ENCODE results near the gene OR2J1. TPM values are rescaled to one million over a fixed set of nuclear protein-coding genes. Genes with fewer than 3 reads are reported as not detected.
"Not testable (repeated sequence)": the region's sequence is repeated elsewhere in the genome, so short reads cannot be mapped to it uniquely, and the experiment has no call there.

OR2J1 gene
- total RNA-seq, 2 donors from 2014 or later = not detected

- Mint-ChIP-seq H3K27me3 (ENCODE audit: insufficient read depth) (no peaks in the 10 kb centered on the region), H3K4me3 (no peak overlapping the region), H3K4me1 (no peaks in the 10 kb centered on the region), H3K27ac (no peak overlapping the region), H3K36me3 (ENCODE audit: low read depth) (no peaks in the 10 kb centered on the region), H3K9me3 (peaks cover 21% of the 10 kb centered on the region)
- no peak overlapping the region for H3K9ac ChIP-seq (ENCODE audit: extremely low read depth, low read length, poor library complexity, severe bottlenecking)
- DNase-seq = no peak
- H3K27ac ChIP-seq (ENCODE audit: low read depth, low read length) = no peak overlapping the region
- H3K36me3 ChIP-seq (ENCODE audit: control insufficient read depth, insufficient read depth, low read length) = no peaks in the 10 kb centered on the region
- H3K9me3 ChIP-seq (ENCODE audit: control insufficient read depth, low read length) = peaks cover 25% of the 10 kb centered on the region
- 92 to 93% methylated on average over 2 of the region's 2 CpGs for WGBS, 2 experiments (ENCODE audit: insufficient coverage in 1 of 2, insufficient read length in 1 of 2)
- H3K27me3 ChIP-seq (ENCODE audit: control insufficient read depth, insufficient read depth, low read length, poor library complexity, severe bottlenecking) = no peaks in the 10 kb centered on the region
- no peaks in the 10 kb centered on the region for H3K4me1 ChIP-seq (ENCODE audit: control insufficient read depth, insufficient read depth, low read length)
- no peak for TF ChIP-seq CTCF (conservative IDR thresholded peaks at IDR 0.05)
- H3K4me3 ChIP-seq (ENCODE audit: low read length) = no peak overlapping the region
These were observed 46.9 kb downstream of the OR2J1 start for GRCh38 chr6:29146179-29146578.

GRCh38 chr6:29147074-29147473, 47.8 kb downstream of the OR2J1 start:
- no peak overlapping the region for H3K4me3 ChIP-seq (ENCODE audit: low read length)
- peaks cover 25% of the 10 kb centered on the region for H3K9me3 ChIP-seq (ENCODE audit: control insufficient read depth, low read length)
- H3K27ac ChIP-seq (ENCODE audit: low read depth, low read length) = no peak overlapping the region
- 97 to 100% methylated on average over 1 to 3 of the region's 3 CpGs for WGBS, 2 experiments (ENCODE audit: insufficient coverage in 1 of 2, insufficient read length in 1 of 2)
- H3K4me3 Mint-ChIP-seq = no peak overlapping the region
- no peaks in the 10 kb centered on the region for H3K27me3 ChIP-seq (ENCODE audit: control insufficient read depth, insufficient read depth, low read length, poor library complexity, severe bottlenecking)
- H3K9ac ChIP-seq (ENCODE audit: extremely low read depth, low read length, poor library complexity, severe bottlenecking) = no peak overlapping the region
- H3K9me3 Mint-ChIP-seq = peaks cover 20% of the 10 kb centered on the region
- no peaks in the 10 kb centered on the region for H3K36me3 Mint-ChIP-seq (ENCODE audit: low read depth)
- DNase-seq = no peak
- no peaks in the 10 kb centered on the region for H3K36me3 ChIP-seq (ENCODE audit: control insufficient read depth, insufficient read depth, low read length)
- no peaks in the 10 kb centered on the region for H3K27me3 Mint-ChIP-seq (ENCODE audit: insufficient read depth)
- no peak overlapping the region for H3K27ac Mint-ChIP-seq
- no peaks in the 10 kb centered on the region for H3K4me1 ChIP-seq (ENCODE audit: control insufficient read depth, insufficient read depth, low read length)
- no peak for TF ChIP-seq CTCF (conservative IDR thresholded peaks at IDR 0.05)
- no peaks in the 10 kb centered on the region for H3K4me1 Mint-ChIP-seq

GRCh38 chr6:29149444-29149843, 50.2 kb downstream of the OR2J1 start:
- not testable (repeated sequence) for H3K4me3 Mint-ChIP-seq; H3K4me3 ChIP-seq (ENCODE audit: low read length); DNase-seq; H3K4me1 Mint-ChIP-seq; H3K27ac Mint-ChIP-seq; H3K27me3 Mint-ChIP-seq (ENCODE audit: insufficient read depth); H3K27me3 ChIP-seq (ENCODE audit: control insufficient read depth, insufficient read depth, low read length, poor library complexity, severe bottlenecking); H3K4me1 ChIP-seq (ENCODE audit: control insufficient read depth, insufficient read depth, low read length); H3K36me3 ChIP-seq (ENCODE audit: control insufficient read depth, insufficient read depth, low read length); H3K9me3 ChIP-seq (ENCODE audit: control insufficient read depth, low read length); H3K9me3 Mint-ChIP-seq; H3K9ac ChIP-seq (ENCODE audit: extremely low read depth, low read length, poor library complexity, severe bottlenecking); H3K36me3 Mint-ChIP-seq (ENCODE audit: low read depth); H3K27ac ChIP-seq (ENCODE audit: low read depth, low read length)
- 70 to 75% methylated on average over 2 to 3 of the region's 3 CpGs for WGBS, 2 experiments (ENCODE audit: insufficient coverage in 1 of 2, insufficient read length in 1 of 2)

Other genes with a start within 250 kb of the OR2J1 start
- 10 to 100 TPM; 81.8 to 82.7 TPM for gene TRIM27, start 175.5 kb upstream of the OR2J1 start, total RNA-seq
- 1 to 10 TPM; 2.2 to 6.5 TPM for gene ZNF311, start 94.2 kb upstream of the OR2J1 start, total RNA-seq
- gene OR2W1, start 54.3 kb upstream of the OR2J1 start, total RNA-seq = not detected
- not detected for gene OR2B3, start 12.2 kb upstream of the OR2J1 start, total RNA-seq
- gene OR2J3, start 8.6 kb downstream of the OR2J1 start, total RNA-seq = not detected
- not detected for gene OR2J2, start 71.4 kb downstream of the OR2J1 start, total RNA-seq
- not detected for gene OR14J1, start 202.2 kb downstream of the OR2J1 start, total RNA-seq